ENCODE data around the gene RP9.

RP9 gene

DNA sequence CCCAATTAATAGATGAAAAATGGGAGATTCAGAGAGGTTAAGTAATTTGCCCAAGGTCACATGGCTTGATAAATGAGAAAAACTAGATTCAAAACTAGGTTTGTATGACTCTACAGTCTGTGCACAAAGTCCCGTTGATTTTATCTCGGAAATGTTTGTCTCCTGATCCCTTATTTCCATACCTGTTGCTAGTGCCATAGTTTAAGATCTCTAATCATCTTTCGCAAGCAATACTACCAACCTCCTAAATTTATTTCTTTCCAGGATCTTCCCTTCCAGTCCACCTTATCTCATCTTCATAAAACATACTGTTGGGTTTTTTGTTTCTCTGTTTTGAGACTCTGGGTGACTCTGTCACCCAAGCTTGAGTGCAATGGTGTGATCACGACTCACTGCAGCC is 49.6 kb downstream of the RP9 start:
- no peak overlapping the region for H3K4me3 ChIP-seq (ENCODE audit: low read depth, low read length)
- no peak for TF ChIP-seq CTCF (IDR thresholded peaks at IDR 0.05; ENCODE audit: insufficient read depth, low read depth, low read length, missing control alignments)
- DNase-seq (ENCODE audit: low read depth): no peak

- TF ChIP-seq CTCF (IDR thresholded peaks at IDR 0.05; ENCODE audit: insufficient read depth, low read depth, low read length, missing control alignments): no peak
- no peak for DNase-seq (ENCODE audit: low read depth)
- no peak overlapping the region for H3K4me3 ChIP-seq (ENCODE audit: low read depth, low read length)
Measured at GRCh38 chr7:33055158-33055557, 54.0 kb downstream of the RP9 start.

DNA sequence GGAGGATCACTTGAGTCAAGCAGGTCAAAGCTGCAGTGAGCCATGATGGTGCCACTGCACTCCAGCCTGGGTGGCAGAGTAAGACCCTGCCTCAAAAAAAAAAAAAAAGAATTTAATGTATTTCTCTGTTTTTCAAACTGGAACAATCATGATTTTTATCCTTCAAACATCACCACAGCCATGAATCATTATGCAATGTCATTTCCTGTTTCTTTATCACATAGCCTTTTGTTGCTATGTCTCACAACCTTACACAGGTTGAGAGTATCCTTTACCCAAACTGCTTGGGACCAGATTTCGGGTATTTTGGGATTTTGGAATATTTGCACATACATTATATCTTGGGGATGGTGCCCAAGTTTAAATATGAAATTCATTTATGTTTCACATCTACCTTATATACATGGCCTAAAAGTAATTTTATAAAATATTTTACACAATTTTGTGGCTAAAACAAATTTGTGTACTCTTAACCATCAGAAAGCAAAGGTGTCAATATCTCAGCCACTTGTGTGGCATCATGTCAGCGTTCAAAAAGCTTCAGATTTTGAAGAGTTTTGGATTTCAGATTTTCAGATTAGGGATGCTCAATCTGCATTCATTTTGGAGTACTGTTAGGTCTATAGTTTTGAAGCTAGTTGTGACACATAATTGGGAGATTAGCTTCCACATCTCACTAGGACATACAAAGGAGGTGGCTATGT is 54.8 kb downstream of the RP9 start:
- H3K4me3 ChIP-seq (ENCODE audit: low read depth, low read length): no peak overlapping the region
- no peak for TF ChIP-seq CTCF (IDR thresholded peaks at IDR 0.05; ENCODE audit: insufficient read depth, low read depth, low read length, missing control alignments)
- DNase-seq (ENCODE audit: low read depth): no peak

DNA sequence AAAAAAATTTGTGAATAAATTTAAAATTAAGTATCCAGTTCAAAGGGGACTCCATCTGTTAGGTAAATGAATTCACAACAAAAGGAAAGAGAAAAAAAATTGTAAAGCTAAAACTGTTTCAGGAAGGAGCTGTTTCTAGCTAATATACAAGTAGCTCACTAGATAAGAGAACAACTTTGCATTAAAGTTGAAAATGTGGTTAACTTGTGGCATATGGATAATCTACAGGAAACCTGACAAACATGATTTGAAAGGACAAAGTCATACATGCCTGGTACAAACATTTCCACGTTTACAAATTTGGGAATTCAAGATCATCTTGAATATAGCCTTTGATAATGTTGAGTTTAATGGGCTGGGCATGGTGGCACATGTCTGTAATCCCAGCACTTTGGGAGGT is 55.5 kb downstream of the RP9 start:
- no peak for DNase-seq (ENCODE audit: low read depth)
- no peak for TF ChIP-seq CTCF (IDR thresholded peaks at IDR 0.05; ENCODE audit: insufficient read depth, low read depth, low read length, missing control alignments)
- no peak overlapping the region for H3K4me3 ChIP-seq (ENCODE audit: low read depth, low read length)

GRCh38 chr7:33050535-33051318 is 58.5 kb downstream of the RP9 start:
- peak; percentile 48 for TF ChIP-seq CTCF (IDR thresholded peaks at IDR 0.05; ENCODE audit: insufficient read depth, low read depth, low read length, missing control alignments)
- H3K4me3 ChIP-seq (ENCODE audit: low read depth, low read length): no peak overlapping the region
- DNase-seq (ENCODE audit: low read depth): peak; percentile 53

- DNase-seq (ENCODE audit: low read depth): no peak
- no peak overlapping the region for H3K4me3 ChIP-seq (ENCODE audit: low read depth, low read length)
- no peak for TF ChIP-seq CTCF (IDR thresholded peaks at IDR 0.05; ENCODE audit: insufficient read depth, low read depth, low read length, missing control alignments)
Measured at GRCh38 chr7:33048704-33049103, 60.5 kb downstream of the RP9 start.

Data from GM12865 (cell line).